Neural crest cell (in vitro differentiated cells): ENCODE data around the gene DTL. TPM values are rescaled to one million over a fixed set of nuclear protein-coding genes. Genes with fewer than 3 reads are reported as not detected.

ENCODE experiments used
- DNase-seq: peaks from one replicate; pipeline ENCODE4 v3.0.0; 2021; ENCODE audit warnings: low read depth, mixed read lengths, low spot score
- H3K27ac Mint-ChIP-seq: one replicate; pipeline ENCODE4 v1.8.0; 2021; ENCODE audit warnings: mild to moderate bottlenecking, mixed read lengths; ENCODE audit not compliant: unreplicated experiment
- H3K27me3 Mint-ChIP-seq: 2 replicates; pipeline ENCODE4 v1.8.0; 2021; ENCODE audit warnings: low read depth, mild to moderate bottlenecking, mixed read lengths
- H3K36me3 Mint-ChIP-seq: 2 replicates; pipeline ENCODE4 v1.8.0; 2021; ENCODE audit warnings: low read depth, mild to moderate bottlenecking, mixed read lengths
- H3K4me1 Mint-ChIP-seq: 2 replicates; pipeline ENCODE4 v1.8.0; 2021; ENCODE audit warnings: mixed read lengths
- H3K4me3 Mint-ChIP-seq: one replicate; pipeline ENCODE4 v1.8.0; 2021; ENCODE audit warnings: mild to moderate bottlenecking, mixed read lengths
- H3K9me3 Mint-ChIP-seq: 2 replicates; pipeline ENCODE4 v1.8.0; 2021; ENCODE audit warnings: mixed read lengths
- CTCF ChIP-seq: fragments of 200-600 bp; sonication (generic); conservative IDR thresholded peaks from 2 replicates; pipeline ENCODE4 v1.5.0; 2021; ENCODE audit warnings: antibody characterized with exemption, mild to moderate bottlenecking
- total RNA-seq: library from RNA; stranded (reverse); gene quantifications from 2 replicates; pipeline ENCODE4 v1.2.1, GENCODE V29; 2021

The DTL gene
- total RNA-seq, 1 donor from 2014 or later, result 82.4 TPM

GRCh38 chr1:212040629-212041412, 5.3 kb downstream of the DTL start:
- DNase-seq, result no peak
- H3K36me3 Mint-ChIP-seq, result peaks cover 10% of the 10 kb centered on the region
- no peak overlapping the region for H3K4me3 Mint-ChIP-seq
- H3K9me3 Mint-ChIP-seq, result no peaks in the 10 kb centered on the region
- no peak for TF ChIP-seq CTCF
- no peak overlapping the region for H3K27ac Mint-ChIP-seq
- H3K4me1 Mint-ChIP-seq, result peaks cover 32% of the 10 kb centered on the region
- no peaks in the 10 kb centered on the region for H3K27me3 Mint-ChIP-seq

DNA sequence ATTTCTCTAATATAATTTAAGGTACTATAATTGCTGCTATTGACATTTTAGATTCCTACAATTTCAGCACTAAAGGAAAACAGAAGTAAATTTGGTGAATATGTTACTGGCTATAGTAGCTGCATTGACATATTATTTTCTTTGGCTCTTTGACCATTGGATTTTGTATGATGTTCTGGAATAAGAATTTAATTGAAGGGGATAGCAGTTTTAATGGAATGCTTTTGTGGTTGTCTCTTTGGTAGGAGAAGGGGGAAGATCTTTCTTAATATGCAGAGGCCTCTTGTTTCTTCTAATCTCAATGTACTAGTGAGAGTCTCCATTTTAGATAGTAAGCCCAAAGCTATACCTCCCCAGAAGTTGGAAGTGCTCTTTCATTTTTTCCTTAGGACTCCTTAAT, 6.9 kb downstream of the DTL start:
- no peaks in the 10 kb centered on the region for H3K9me3 Mint-ChIP-seq
- H3K27me3 Mint-ChIP-seq, result no peaks in the 10 kb centered on the region
- H3K27ac Mint-ChIP-seq, result no peak overlapping the region
- H3K36me3 Mint-ChIP-seq, result peaks cover 13% of the 10 kb centered on the region
- peaks cover 18% of the 10 kb centered on the region for H3K4me1 Mint-ChIP-seq
- TF ChIP-seq CTCF, result no peak
- no peak for DNase-seq
- no peak overlapping the region for H3K4me3 Mint-ChIP-seq

GRCh38 chr1:212044851-212045250, 9.3 kb downstream of the DTL start:
- Mint-ChIP-seq H3K4me3 (no peak overlapping the region), H3K4me1 (peaks cover 6% of the 10 kb centered on the region), H3K9me3 (no peaks in the 10 kb centered on the region), H3K36me3 (peaks cover 16% of the 10 kb centered on the region), H3K27ac (no peak overlapping the region), H3K27me3 (no peaks in the 10 kb centered on the region)
- no peak for TF ChIP-seq CTCF
- no peak for DNase-seq

GRCh38 chr1:212045981-212046380, 10.4 kb downstream of the DTL start:
- H3K4me1 Mint-ChIP-seq, result peaks cover 2% of the 10 kb centered on the region
- TF ChIP-seq CTCF, result no peak

GRCh38 chr1:212053993-212054392, 18.4 kb downstream of the DTL start:
- Mint-ChIP-seq H3K4me1 (no peaks in the 10 kb centered on the region), H3K4me3 (no peak overlapping the region), H3K9me3 (peaks cover 23% of the 10 kb centered on the region), H3K27ac (no peak overlapping the region), H3K27me3 (no peaks in the 10 kb centered on the region), H3K36me3 (peaks cover 75% of the 10 kb centered on the region)
- DNase-seq, result no peak
- no peak for TF ChIP-seq CTCF

More at GRCh38 chr1:212045981-212046380, 10.4 kb downstream of the DTL start:
- Mint-ChIP-seq H3K9me3 (no peaks in the 10 kb centered on the region), H3K36me3 (peaks cover 21% of the 10 kb centered on the region), H3K4me3 (no peak overlapping the region), H3K27ac (no peak overlapping the region), H3K27me3 (no peaks in the 10 kb centered on the region)
- no peak for DNase-seq
